TTC549 (cell line): ENCODE results near the gene STK17A.

Source experiments
- FAIRE-seq: peaks from 2 replicates; lab custom pipeline; 2012; peaks lifted over from hg19 to GRCh38; lab: Jason Lieb, UNC

Gene STK17A

GRCh38 chr7:43582503-43583423, at the start of gene STK17A:
Gene STK17A, plus strand, starts transcription at chr7:43583108. Its CDS starts 136 bp downstream, at chr7:43583244.
- FAIRE-seq: no peak

GRCh38 chr7:43533801-43534479, 49.0 kb upstream of the STK17A start:
- no peak for FAIRE-seq

- no peak for FAIRE-seq
These were observed 47.9 kb upstream of the STK17A start for GRCh38 chr7:43535031-43535451.

- FAIRE-seq: no peak
These were observed 46.9 kb upstream of the STK17A start for GRCh38 chr7:43535810-43536585.

- no peak for FAIRE-seq
These were observed 46.1 kb upstream of the STK17A start for GRCh38 chr7:43536773-43537172.

GRCh38 chr7:43537765-43538403, 45.0 kb upstream of the STK17A start:
- FAIRE-seq: no peak

- FAIRE-seq: no peak
These were observed 44.5 kb upstream of the STK17A start for GRCh38 chr7:43538404-43538771.

GRCh38 chr7:43540471-43540870, 42.4 kb upstream of the STK17A start:
- no peak for FAIRE-seq

GRCh38 chr7:43542716-43543115, 40.2 kb upstream of the STK17A start:
- FAIRE-seq: no peak

GRCh38 chr7:43546231-43546630, 36.7 kb upstream of the STK17A start:
- FAIRE-seq: no peak

- FAIRE-seq: no peak
These were observed 32.5 kb upstream of the STK17A start for GRCh38 chr7:43550427-43550826.

- FAIRE-seq: no peak
These were observed 30.8 kb upstream of the STK17A start for GRCh38 chr7:43552122-43552521.

GRCh38 chr7:43553999-43554398, 28.9 kb upstream of the STK17A start:
- FAIRE-seq: no peak

- FAIRE-seq: no peak
These were observed 28.5 kb upstream of the STK17A start for GRCh38 chr7:43554423-43554822.

GRCh38 chr7:43557831-43558495, 24.9 kb upstream of the STK17A start:
- no peak for FAIRE-seq

GRCh38 chr7:43559171-43559945, 23.6 kb upstream of the STK17A start:
- FAIRE-seq: no peak

GRCh38 chr7:43559946-43560335, 23.0 kb upstream of the STK17A start:
- FAIRE-seq: no peak

GRCh38 chr7:43560742-43561330, 22.1 kb upstream of the STK17A start:
- no peak for FAIRE-seq

- FAIRE-seq: no peak
These were observed 20.5 kb upstream of the STK17A start for GRCh38 chr7:43562383-43562782.

GRCh38 chr7:43565786-43566185, 17.1 kb upstream of the STK17A start:
- no peak for FAIRE-seq

- FAIRE-seq: no peak
These were observed 14.4 kb upstream of the STK17A start for GRCh38 chr7:43568529-43568928.
